BJ (cell line): Measurements from ENCODE around the gene PDCD7. TPM values are rescaled to one million over a fixed set of nuclear protein-coding genes. Genes with fewer than 3 reads are reported as not detected.

Experiments
- CTCF ChIA-PET: fragments of 350-600 bp; formaldehyde crosslinking; extraction: SDS; loops from one replicate; lab custom pipeline; 2021; ENCODE audit warnings: antibody characterized with exemption, inconsistent platforms; lab: Yijun Ruan, JAX
- POLR2A ChIA-PET: fragments of 300-600 bp; sonication (Branson Sonifier 250); formaldehyde crosslinking; extraction: SDS; loops from one replicate; lab custom pipeline; 2021; ENCODE audit warnings: antibody characterized with exemption; lab: Charles Lee
- DNase-seq: peaks from one replicate; pipeline ENCODE4 v3.0.0-alpha.2; 2011; ENCODE audit warnings: low read depth
- H3K27me3 ChIP-seq: 2 replicates; pipeline ENCODE4 v1.6.0; 2011; ENCODE audit warnings: low read length; ENCODE audit not compliant: control insufficient read depth, insufficient read depth
- H3K36me3 ChIP-seq: 2 replicates; pipeline ENCODE4 v1.5.1; 2011; ENCODE audit warnings: low read length; ENCODE audit not compliant: control insufficient read depth, insufficient read depth
- H3K4me3 ChIP-seq: 2 replicates; pipeline ENCODE4 v1.5.1; 2011; ENCODE audit warnings: low read depth, mild to moderate bottlenecking, control low read depth, low read length
- CTCF ChIP-seq: IDR thresholded peaks from 2 replicates; pipeline ENCODE4 v1.5.1; 2011; ENCODE audit warnings: low read depth, mild to moderate bottlenecking, control low read depth, inconsistent platforms, low read length, moderate library complexity; ENCODE audit not compliant: insufficient read depth
- polyA plus RNA-seq: library from polyadenylated mRNA; depleted of rRNA; stranded (reverse); fragments of >200 nt; gene quantifications from 2 replicates; pipeline ENCODE4 v1.2.3, GENCODE V29; 2011

PDCD7 gene
- polyA plus RNA-seq, 1 experiment = 12.0 TPM

DNA sequence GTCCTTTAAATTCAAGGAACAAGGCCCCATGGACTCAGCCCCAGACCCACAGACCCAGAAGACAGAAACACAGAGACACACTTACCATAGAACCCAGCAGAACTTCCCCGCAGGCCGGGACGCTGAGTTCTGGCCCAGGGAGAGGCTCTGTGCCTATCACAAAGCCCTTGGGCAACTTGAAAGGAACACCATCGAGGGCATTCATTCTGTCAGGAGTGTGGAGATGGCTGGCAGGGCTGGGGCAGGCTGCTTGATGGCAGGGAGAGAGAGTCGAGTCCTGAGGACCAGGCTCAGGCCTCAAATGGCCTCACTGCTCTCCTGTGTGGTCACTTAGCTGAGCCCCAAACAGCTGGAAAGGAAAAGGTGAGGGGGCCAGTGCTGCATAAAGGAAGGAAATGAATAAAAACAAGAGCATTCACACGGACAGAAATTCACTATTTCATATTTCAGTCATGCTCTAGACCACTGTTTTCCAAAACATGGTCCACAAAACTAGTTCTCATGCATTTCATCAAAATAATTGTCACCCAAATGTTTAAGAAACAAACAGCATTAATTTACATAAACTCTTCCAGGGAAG is 27.5 kb downstream of the PDCD7 start:
- POLR2A ChIA-PET = no interaction called here
- DNase-seq = no peak
- Histone ChIP-seq H3K27me3 (no peaks in the 10 kb centered on the region), H3K4me3 (no peak overlapping the region), H3K36me3 (peaks cover 9% of the 10 kb centered on the region)
- TF ChIP-seq CTCF = no peak
- CTCF ChIA-PET = interaction anchor here (0.8 to 1.2 kb wide), 2 partner anchors 19 to 21 kb away, joined by 3 read pairs; no protein-coding TSS in a partner anchor

DNA sequence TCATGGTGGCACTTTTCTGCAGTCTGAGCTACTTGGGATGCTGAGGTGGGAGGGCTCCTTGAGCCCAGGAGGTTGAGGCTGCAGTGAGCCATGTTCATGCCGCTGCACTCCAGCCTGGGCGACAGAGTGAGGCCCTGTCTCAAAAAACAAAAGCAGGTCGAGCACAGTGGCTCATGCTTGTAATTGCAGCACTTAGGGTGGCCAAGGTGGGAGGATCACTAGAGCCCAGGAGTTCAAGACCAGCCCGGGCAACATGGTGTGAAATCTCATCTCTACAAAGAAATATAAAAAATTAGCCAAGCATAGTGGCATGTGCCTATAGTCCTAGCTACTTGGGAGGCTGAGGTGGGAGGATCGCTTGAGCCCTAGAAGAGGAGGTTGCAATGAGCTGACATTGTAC is 28.6 kb downstream of the PDCD7 start:
- no peaks in the 10 kb centered on the region for H3K27me3 ChIP-seq
- no peak for TF ChIP-seq CTCF
- peaks cover 15% of the 10 kb centered on the region for H3K36me3 ChIP-seq
- DNase-seq = no peak
- CTCF ChIA-PET = interaction anchor here (0.8 kb wide), 2 partner anchors 50 to 70 kb away, joined by 3 read pairs; no protein-coding TSS in a partner anchor
- POLR2A ChIA-PET = no interaction called here
- H3K4me3 ChIP-seq = no peak overlapping the region

DNA sequence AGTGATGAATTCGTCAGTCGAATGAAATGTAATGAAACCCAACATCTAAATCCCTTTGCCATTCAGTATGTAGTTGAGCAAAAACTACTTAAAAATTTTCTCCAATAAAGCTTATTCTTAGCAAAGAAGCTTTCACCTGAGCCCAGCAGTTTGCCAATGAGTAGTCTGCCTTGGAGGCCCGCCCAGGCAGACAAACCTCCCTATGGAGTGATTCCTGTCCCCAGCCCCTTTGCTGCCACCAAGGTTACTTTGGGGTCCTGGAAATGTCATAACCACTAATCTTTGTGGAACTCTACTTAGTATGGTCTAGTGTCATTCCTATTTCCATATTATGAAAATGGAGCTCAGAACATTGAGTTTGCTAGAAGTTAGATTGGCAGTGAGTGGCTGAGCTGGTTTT is 30.7 kb downstream of the PDCD7 start:
- H3K4me3 ChIP-seq = no peak overlapping the region
- TF ChIP-seq CTCF = no peak
- H3K27me3 ChIP-seq = no peaks in the 10 kb centered on the region
- ChIA-PET POLR2A (no interaction called here), CTCF (interaction anchor here (0.6 to 5.6 kb wide), 5 partner anchors 18 to 69 kb away, joined by 4 to 70 read pairs (median 4); no protein-coding TSS in a partner anchor)
- H3K36me3 ChIP-seq = peaks cover 18% of the 10 kb centered on the region
- DNase-seq = no peak

DNA sequence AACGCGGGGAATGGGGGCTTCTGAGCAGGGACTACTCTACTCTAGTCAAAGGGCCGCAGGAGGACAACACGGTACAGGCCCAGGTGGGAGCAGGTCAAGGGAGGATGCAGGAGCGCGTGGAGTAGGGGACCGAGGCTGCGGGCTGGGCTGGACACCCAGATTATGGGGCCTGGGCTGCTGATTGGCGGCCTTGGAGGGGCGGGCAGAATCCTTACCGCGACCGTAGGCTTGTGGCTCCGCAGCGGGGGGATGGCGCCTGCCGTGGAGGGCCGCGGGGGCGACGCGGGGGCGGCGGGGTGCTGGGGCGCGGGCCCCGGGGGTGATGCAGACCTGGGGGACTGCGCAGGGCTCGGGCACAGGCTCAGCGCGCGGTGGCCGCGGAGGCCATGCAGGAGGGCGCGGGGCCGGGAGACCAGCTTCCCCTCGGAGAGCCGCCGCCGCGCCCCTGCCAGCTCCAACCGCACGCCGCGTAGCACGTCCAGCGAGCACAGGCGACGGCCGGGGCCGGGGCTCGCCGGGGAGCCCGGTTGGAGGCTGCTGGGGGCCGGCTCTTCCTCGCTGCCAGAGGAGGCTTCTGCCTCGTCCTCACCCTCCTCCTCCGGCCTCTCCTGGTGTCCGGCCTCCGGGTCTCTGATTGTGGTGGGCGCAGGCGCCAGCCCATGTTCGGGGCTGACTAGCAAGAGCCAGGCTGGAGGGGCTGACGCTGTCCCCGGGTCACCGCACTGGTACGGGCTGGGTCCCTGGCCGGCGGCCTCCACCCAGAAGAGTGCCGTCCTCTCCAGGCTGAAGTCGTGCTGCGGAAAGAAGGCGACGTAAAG is 31.5 kb downstream of the PDCD7 start:
- no peak overlapping the region for H3K4me3 ChIP-seq
- no peak for TF ChIP-seq CTCF
- ChIA-PET POLR2A (no interaction called here), CTCF (interaction anchor here (0.6 to 5.6 kb wide), 27 partner anchors 9 to 459 kb away, joined by 3 to 70 read pairs (median 4); partner anchors contain the start of genes KBTBD13 and UBAP1L)
- DNase-seq = no peak
- H3K27me3 ChIP-seq = no peaks in the 10 kb centered on the region
- peaks cover 19% of the 10 kb centered on the region for H3K36me3 ChIP-seq

GRCh38 chr15:65101411-65101890 is 32.2 kb downstream of the PDCD7 start:
- Histone ChIP-seq H3K27me3 (no peaks in the 10 kb centered on the region), H3K36me3 (peaks cover 19% of the 10 kb centered on the region), H3K4me3 (no peak overlapping the region)
- no peak for DNase-seq
- ChIA-PET POLR2A (no interaction called here), CTCF (interaction anchor here (0.6 to 5.6 kb wide), 25 partner anchors 9 to 460 kb away, joined by 3 to 70 read pairs (median 4); partner anchors contain the start of genes KBTBD13 and UBAP1L)
- peak; percentile 85 for TF ChIP-seq CTCF
